GM21360 (cell line): Measurements from ENCODE around the gene CACNG7.

Source experiments
- ATAC-seq: cut with Tn5 transposase; IDR thresholded peaks from one replicate; pipeline ENCODE4 v1.9.1; 2021; ENCODE audit warnings: mild to moderate bottlenecking, moderate library complexity; ENCODE audit not compliant: unreplicated experiment

The CACNG7 gene

GRCh38 chr19:53980539-53981375, 71.7 kb downstream of the CACNG7 start:
- no peak for ATAC-seq

- no peak for ATAC-seq
Measured at GRCh38 chr19:53981376-53981951, 72.4 kb downstream of the CACNG7 start.

- ATAC-seq = no peak
Measured at GRCh38 chr19:53982001-53982451, 72.9 kb downstream of the CACNG7 start.

GRCh38 chr19:53982611-53983010, 73.5 kb downstream of the CACNG7 start:
- no peak for ATAC-seq

GRCh38 chr19:53983457-53984289, 74.6 kb downstream of the CACNG7 start:
- ATAC-seq = no peak

- ATAC-seq = no peak
Measured at GRCh38 chr19:53985863-53986262, 76.8 kb downstream of the CACNG7 start.

GRCh38 chr19:53988981-53989380, 79.9 kb downstream of the CACNG7 start:
- ATAC-seq = no peak

- ATAC-seq = no peak
Measured at GRCh38 chr19:53989600-53990533, 80.8 kb downstream of the CACNG7 start.

GRCh38 chr19:53991224-53992113, 82.4 kb downstream of the CACNG7 start, which contains the start of gene CACNG6:
Gene CACNG6 (plus strand): TSS chr19:53991637. CDS start chr19:53992878, 1,241 bp downstream.
- no peak for ATAC-seq

GRCh38 chr19:53992211-53992610, 83.1 kb downstream of the CACNG7 start:
- no peak for ATAC-seq

GRCh38 chr19:53992815-53993214, 83.7 kb downstream of the CACNG7 start:
- ATAC-seq = no peak

- no peak for ATAC-seq
Measured at GRCh38 chr19:53993448-53993847, 84.4 kb downstream of the CACNG7 start.
